Measurements from ENCODE around the gene PCBP4.

DNA sequence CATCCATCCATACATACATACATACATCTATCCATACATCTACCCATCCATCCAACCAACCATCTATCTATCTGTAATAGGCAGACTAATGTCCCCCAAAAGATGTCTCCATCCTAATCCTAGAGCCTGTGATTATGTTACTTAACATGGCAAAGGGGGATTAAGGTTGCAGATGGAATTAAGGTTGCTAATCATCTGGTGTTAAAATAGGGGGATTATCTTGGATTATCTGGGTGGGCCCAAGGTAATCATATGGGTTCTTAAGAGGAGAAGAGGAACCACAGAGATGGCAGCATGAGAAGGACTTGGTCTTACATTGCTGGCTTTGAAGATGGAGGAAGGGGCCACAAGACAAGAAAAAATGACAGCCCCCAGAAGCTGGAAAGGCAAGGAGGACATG lies 43.2 kb upstream of the PCBP4 start:
- no peak for TF ChIP-seq POLR2A (IDR thresholded peaks at IDR 0.05; ENCODE audit: low read depth, low read length)
- no peak for TF ChIP-seq POLR2AphosphoS5 (IDR thresholded peaks at IDR 0.05; ENCODE audit: low read depth, low read length)
- no peak for TF ChIP-seq TAF1 (IDR thresholded peaks at IDR 0.05; ENCODE audit: borderline replicate concordance, low read depth, low read length)
